IPS-18a (cell line): ENCODE measurements around the gene CDH4.

ENCODE experiments used
- H3K27ac ChIP-seq: one replicate; pipeline ENCODE4 v1.5.1; 2013; ENCODE audit warnings: low read length
- H3K27me3 ChIP-seq: one replicate; pipeline ENCODE4 v1.6.1; 2013; ENCODE audit warnings: mild to moderate bottlenecking, low read length; ENCODE audit not compliant: control insufficient read depth, insufficient read depth
- H3K36me3 ChIP-seq: one replicate; pipeline ENCODE4 v1.6.1; 2013; ENCODE audit warnings: low read depth, low read length; ENCODE audit not compliant: control insufficient read depth
- H3K4me1 ChIP-seq: one replicate; pipeline ENCODE4 v1.6.1; 2013; ENCODE audit warnings: low read depth, low read length; ENCODE audit not compliant: control insufficient read depth
- H3K4me3 ChIP-seq: one replicate; pipeline ENCODE4 v1.5.1; 2013; ENCODE audit warnings: low read length
- H3K9ac ChIP-seq: one replicate; pipeline ENCODE4 v1.6.1; 2013; ENCODE audit warnings: mild to moderate bottlenecking, low read length, moderate library complexity
- H3K9me3 ChIP-seq: one replicate; pipeline ENCODE4 v1.6.1; 2013; ENCODE audit warnings: low read depth, low read length; ENCODE audit not compliant: control insufficient read depth

The CDH4 gene

GRCh38 chr20:61532736-61533135 is 280.7 kb downstream of the CDH4 start:
- H3K9ac ChIP-seq, result no peak overlapping the region
- no peak overlapping the region for H3K27ac ChIP-seq
- no peaks in the 10 kb centered on the region for H3K27me3 ChIP-seq
- H3K9me3 ChIP-seq, result no peaks in the 10 kb centered on the region
- H3K4me1 ChIP-seq, result no peaks in the 10 kb centered on the region
- no peak overlapping the region for H3K4me3 ChIP-seq
- H3K36me3 ChIP-seq, result no peaks in the 10 kb centered on the region

DNA sequence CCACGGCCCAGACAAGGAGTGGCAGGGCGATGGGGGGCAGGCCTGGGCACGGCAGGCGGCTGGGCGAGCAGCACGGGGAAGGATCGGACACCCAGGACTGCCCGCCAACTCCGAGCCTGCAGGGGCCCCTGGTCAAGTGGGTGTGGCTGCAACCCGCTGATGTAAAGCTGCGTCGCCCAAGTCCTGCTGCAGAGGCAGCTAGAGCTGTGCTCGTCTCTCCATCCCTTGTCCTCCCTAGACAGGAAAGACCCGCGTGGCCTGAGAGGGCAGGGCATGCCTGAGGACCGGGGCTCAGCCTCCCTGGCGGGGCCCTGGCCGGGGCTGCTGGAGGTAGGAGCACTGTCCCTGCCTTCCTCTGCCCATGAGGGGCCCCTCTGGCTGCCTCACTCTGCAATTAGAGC is 281.2 kb downstream of the CDH4 start:
- Histone ChIP-seq H3K27ac (no peak overlapping the region), H3K27me3 (no peaks in the 10 kb centered on the region)

GRCh38 chr20:61534346-61534745 is 282.3 kb downstream of the CDH4 start:
- H3K9me3 ChIP-seq, result no peaks in the 10 kb centered on the region
- no peak overlapping the region for H3K9ac ChIP-seq
- no peaks in the 10 kb centered on the region for H3K4me1 ChIP-seq
- H3K36me3 ChIP-seq, result no peaks in the 10 kb centered on the region
- no peak overlapping the region for H3K27ac ChIP-seq
- H3K27me3 ChIP-seq, result no peaks in the 10 kb centered on the region
- no peak overlapping the region for H3K4me3 ChIP-seq

More for the DNA sequence above, 281.2 kb downstream of the CDH4 start:
- no peak overlapping the region for H3K9ac ChIP-seq
- H3K4me3 ChIP-seq, result no peak overlapping the region
- no peaks in the 10 kb centered on the region for H3K9me3 ChIP-seq
- no peaks in the 10 kb centered on the region for H3K36me3 ChIP-seq
- H3K4me1 ChIP-seq, result no peaks in the 10 kb centered on the region

DNA sequence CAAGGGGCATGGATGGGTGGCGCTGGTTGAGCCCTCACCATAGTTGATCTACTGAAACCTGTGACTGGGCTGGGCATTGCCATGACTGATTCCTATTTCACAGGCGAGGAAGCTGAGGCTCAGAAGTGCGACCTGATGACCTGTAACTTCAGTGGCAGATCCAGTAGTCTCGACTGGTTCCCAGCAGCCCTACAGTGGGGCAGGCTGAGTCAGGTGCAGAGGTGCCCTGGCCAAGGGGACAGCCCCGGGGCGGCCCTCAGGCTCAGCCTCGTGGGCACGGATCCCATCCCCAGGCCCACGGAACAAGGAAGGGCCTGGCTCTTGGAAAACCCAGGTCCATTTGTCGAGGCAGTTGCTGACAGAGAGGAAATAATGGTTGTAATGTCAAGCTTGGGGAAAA is 283.0 kb downstream of the CDH4 start:
- Histone ChIP-seq H3K27me3 (no peaks in the 10 kb centered on the region), H3K4me3 (no peak overlapping the region), H3K4me1 (no peaks in the 10 kb centered on the region), H3K9ac (no peak overlapping the region), H3K9me3 (no peaks in the 10 kb centered on the region), H3K27ac (no peak overlapping the region), H3K36me3 (no peaks in the 10 kb centered on the region)

- no peaks in the 10 kb centered on the region for H3K36me3 ChIP-seq
- no peaks in the 10 kb centered on the region for H3K9me3 ChIP-seq
- H3K4me3 ChIP-seq, result no peak overlapping the region
- no peak overlapping the region for H3K9ac ChIP-seq
- H3K4me1 ChIP-seq, result no peaks in the 10 kb centered on the region
- H3K27ac ChIP-seq, result no peak overlapping the region
- no peaks in the 10 kb centered on the region for H3K27me3 ChIP-seq
These were observed 283.5 kb downstream of the CDH4 start for GRCh38 chr20:61535536-61535935.

- Histone ChIP-seq H3K4me1 (no peaks in the 10 kb centered on the region), H3K36me3 (no peaks in the 10 kb centered on the region), H3K27ac (no peak overlapping the region), H3K4me3 (no peak overlapping the region), H3K9me3 (no peaks in the 10 kb centered on the region), H3K9ac (no peak overlapping the region), H3K27me3 (no peaks in the 10 kb centered on the region)
These were observed 283.9 kb downstream of the CDH4 start for GRCh38 chr20:61535956-61536355.

DNA sequence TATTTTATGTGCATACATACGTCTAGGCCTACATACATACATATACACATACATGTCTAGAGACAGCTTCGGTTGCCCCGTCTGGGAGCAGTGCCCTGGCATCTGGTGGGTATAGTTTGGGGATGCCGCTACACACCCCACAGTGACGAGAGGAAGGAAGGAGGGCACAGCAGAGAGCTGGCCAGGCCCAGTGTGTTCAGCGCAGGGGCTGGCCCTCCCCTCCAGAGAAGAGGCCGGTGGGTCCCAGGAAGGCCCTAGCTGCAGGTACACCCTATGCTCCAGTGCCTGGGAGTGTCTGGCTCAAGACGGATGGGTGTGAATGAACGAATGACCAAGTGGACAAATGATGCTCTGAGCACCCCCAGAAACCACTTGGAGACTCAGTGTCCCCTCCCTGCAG is 284.6 kb downstream of the CDH4 start:
- Histone ChIP-seq H3K9ac (no peak overlapping the region), H3K27ac (no peak overlapping the region), H3K27me3 (no peaks in the 10 kb centered on the region), H3K4me3 (no peak overlapping the region), H3K36me3 (no peaks in the 10 kb centered on the region), H3K9me3 (no peaks in the 10 kb centered on the region), H3K4me1 (no peaks in the 10 kb centered on the region)

DNA sequence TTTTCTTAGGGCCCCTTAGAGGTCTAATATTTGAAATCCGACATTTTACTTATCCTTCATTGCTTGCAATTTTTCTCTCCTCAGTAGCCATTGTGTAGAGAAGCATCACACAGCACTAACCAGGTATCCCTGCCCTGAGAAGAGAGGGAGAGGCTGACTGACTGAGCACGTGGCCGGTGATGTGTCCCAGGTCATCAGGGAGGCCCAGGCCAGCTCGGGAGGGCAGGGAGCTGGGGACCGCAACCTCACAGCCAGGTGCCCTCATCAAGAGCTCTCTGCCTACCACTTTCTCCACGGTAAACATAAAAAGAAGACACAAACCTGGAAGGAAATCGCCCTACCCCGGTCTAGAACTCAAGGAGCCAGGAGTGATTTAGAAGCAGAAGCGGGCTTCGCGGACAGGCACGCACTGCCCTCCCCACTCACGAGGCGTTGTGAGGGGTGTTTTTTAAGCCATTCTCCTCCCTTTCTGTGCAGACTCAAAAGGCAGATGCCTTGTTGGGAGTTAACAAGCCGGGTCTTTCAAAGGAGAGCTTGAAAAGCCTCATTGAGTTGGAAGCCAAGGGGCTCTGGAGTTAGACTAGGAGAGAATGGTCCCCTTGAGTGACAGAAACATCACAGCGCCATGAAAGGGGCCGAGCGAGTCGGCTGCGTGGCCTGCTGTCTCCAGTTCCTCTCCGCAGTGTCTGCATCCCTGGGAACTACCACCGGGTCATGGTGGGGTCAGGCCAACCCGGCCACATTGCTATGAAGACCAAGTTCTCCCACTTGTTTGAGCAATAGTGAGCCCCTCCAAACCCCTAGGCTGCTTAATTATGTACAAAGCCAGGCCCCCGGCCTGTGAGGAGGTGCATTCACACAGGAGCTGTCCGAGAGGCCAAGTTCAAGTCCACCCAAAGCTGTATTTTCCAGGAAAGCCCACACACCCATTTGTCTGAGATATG is 285.4 kb downstream of the CDH4 start:
- H3K4me3 ChIP-seq, result no peak overlapping the region
- no peaks in the 10 kb centered on the region for H3K36me3 ChIP-seq
- H3K9ac ChIP-seq, result no peak overlapping the region
- no peaks in the 10 kb centered on the region for H3K27me3 ChIP-seq
- no peaks in the 10 kb centered on the region for H3K9me3 ChIP-seq
- H3K27ac ChIP-seq, result no peak overlapping the region
- no peaks in the 10 kb centered on the region for H3K4me1 ChIP-seq

DNA sequence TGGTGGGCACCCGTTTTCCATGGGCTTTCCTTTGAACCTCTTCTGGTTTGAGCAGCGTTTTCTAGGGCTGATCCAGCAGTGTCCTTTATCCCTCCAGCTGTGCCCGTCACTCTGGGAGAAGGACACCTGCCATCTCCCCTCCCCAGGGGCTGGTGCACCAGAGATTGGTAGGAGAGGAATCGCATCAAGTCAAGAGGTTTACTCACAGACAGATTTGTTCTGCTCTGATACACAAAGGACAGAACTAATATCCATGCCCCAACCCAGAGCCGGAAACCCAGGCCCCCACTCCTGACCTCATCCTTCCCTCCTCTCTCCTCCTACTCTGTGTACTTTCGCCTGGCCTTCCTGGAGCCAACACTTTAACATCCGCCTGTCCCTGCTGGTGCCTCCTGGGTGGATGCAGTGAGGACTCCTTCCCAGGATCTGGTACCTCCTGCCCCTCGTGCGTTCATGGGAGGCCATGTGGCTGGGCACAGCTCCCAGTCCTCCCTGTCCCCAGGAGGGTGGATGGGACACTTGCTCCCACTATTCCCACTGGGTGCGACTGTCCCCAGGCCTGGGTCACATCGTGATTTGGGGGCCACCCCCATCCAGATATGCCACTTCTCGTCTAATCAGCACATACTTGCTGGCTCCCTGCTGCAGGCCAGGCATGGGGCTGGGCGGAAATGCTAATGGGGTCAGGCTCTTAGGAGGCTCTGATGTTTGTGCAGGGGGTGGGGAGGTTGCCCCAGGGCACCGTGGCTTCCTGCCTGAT is 286.3 kb downstream of the CDH4 start:
- Histone ChIP-seq H3K27ac (no peak overlapping the region), H3K27me3 (no peaks in the 10 kb centered on the region), H3K36me3 (no peaks in the 10 kb centered on the region), H3K4me1 (no peaks in the 10 kb centered on the region), H3K9me3 (no peaks in the 10 kb centered on the region), H3K9ac (no peak overlapping the region), H3K4me3 (no peak overlapping the region)

DNA sequence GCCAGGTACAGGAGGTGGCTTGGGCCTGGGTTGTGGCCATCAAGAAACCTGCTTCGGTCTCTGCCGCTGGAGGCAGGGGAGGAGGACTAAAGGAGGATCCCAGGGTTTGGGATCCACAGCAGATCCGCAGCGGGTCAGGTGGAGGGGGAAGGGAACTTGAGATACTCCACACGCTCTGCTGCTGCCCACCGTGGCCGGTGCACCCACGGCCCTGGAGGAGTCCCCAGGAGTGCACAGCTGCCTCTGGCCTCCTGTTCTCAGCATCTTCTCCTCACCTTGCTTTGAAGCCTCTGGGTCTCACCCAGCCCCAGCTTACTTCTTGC is 286.8 kb downstream of the CDH4 start:
- no peaks in the 10 kb centered on the region for H3K4me1 ChIP-seq
- H3K27ac ChIP-seq, result no peak overlapping the region
- H3K36me3 ChIP-seq, result no peaks in the 10 kb centered on the region
- no peak overlapping the region for H3K4me3 ChIP-seq
- H3K9ac ChIP-seq, result no peak overlapping the region
- no peaks in the 10 kb centered on the region for H3K27me3 ChIP-seq
- H3K9me3 ChIP-seq, result no peaks in the 10 kb centered on the region

- Histone ChIP-seq H3K36me3 (no peaks in the 10 kb centered on the region), H3K9ac (no peak overlapping the region), H3K4me3 (no peak overlapping the region), H3K27me3 (no peaks in the 10 kb centered on the region), H3K4me1 (no peaks in the 10 kb centered on the region), H3K9me3 (no peaks in the 10 kb centered on the region), H3K27ac (no peak overlapping the region)
These were observed 287.8 kb downstream of the CDH4 start for GRCh38 chr20:61539706-61540360.
